HepG2 (cell line): ENCODE data around the gene CTDNEP1. TPM values are rescaled to one million over a fixed set of nuclear protein-coding genes. Genes with fewer than 3 reads are reported as not detected.

ENCODE experiments used
- HDAC6 ChIP-seq: fragments of 200-600 bp; sonication (generic); IDR thresholded peaks from 2 replicates; pipeline ENCODE4 v1.7.0; 2017; ENCODE audit warnings: mild to moderate bottlenecking, antibody characterized with exemption, low read length, low read depth
- ISL2 ChIP-seq: sonication (generic); formaldehyde crosslinking; IDR thresholded peaks from 2 replicates; pipeline ENCODE4 v1.5.0; 2020; ENCODE audit warnings: missing genetic modification reagents
- MAFK ChIP-seq, 2 experiments: IDR thresholded peaks in 1 of 2; conservative IDR thresholded peaks in 1 of 2; 2 replicates each; pipeline ENCODE4 v1.6.1; 2011; ENCODE audit warnings: improper control_type of control experiment in 2 of 2, low read length in 2 of 2
- MTA1 ChIP-seq: sonication (generic); formaldehyde crosslinking; IDR thresholded peaks from 2 replicates; pipeline ENCODE4 v1.4.0; 2020; ENCODE audit warnings: missing genetic modification reagents, mild to moderate bottlenecking, borderline replicate concordance
- MXI1 ChIP-seq: IDR thresholded peaks from 3 replicates; pipeline ENCODE4 v1.6.1; 2012; ENCODE audit warnings: low read depth, low read length, inconsistent platforms, borderline replicate concordance
- NCOR1 ChIP-seq: fragments of 200-600 bp; sonication (generic); IDR thresholded peaks from 2 replicates; pipeline ENCODE4 v1.7.0; 2017; ENCODE audit warnings: antibody characterized with exemption, low read length, borderline replicate concordance
- NONO ChIP-seq, 2 experiments: fragments of 450-650 bp in 1 of 2; sonication (generic) in 1 of 2; formaldehyde crosslinking in 1 of 2; IDR thresholded peaks in 1 of 2; conservative IDR thresholded peaks in 1 of 2; 2 replicates each; pipeline versions ENCODE4 v1.6.1 to v1.8.0; 2017 to 2022; ENCODE audit warnings: mild to moderate bottlenecking in 1 of 2, missing genetic modification reagents in 1 of 2, moderate library complexity in 1 of 2
- SOX13 ChIP-seq, 3 experiments: fragments of 450-650 bp in 1 of 3; sonication (generic) in 1 of 3; formaldehyde crosslinking in 1 of 3; IDR thresholded peaks in 2 of 3; conservative IDR thresholded peaks in 1 of 3; 2 replicates each; pipeline versions ENCODE4 v1.5.0 to v1.6.1; 2016 to 2020; ENCODE audit warnings: antibody characterized with exemption in 1 of 3, mild to moderate bottlenecking in 1 of 3, missing compliant biosample characterization in 1 of 3, missing genetic modification reagents in 1 of 3, moderate library complexity in 1 of 3
- ZBTB25 ChIP-seq: IDR thresholded peaks from 2 replicates; pipeline ENCODE4 v1.6.1; 2018; ENCODE audit warnings: missing genetic modification reagents
- ZBTB42 ChIP-seq: sonication (generic); formaldehyde crosslinking; IDR thresholded peaks from 2 replicates; pipeline ENCODE4 v1.5.0; 2020; ENCODE audit warnings: mild to moderate bottlenecking, missing genetic modification reagents
- ZBTB7A ChIP-seq: sonication (generic); formaldehyde crosslinking; IDR thresholded peaks from 2 replicates; pipeline ENCODE4 v1.8.0; 2022; ENCODE audit warnings: mild to moderate bottlenecking, missing genetic modification reagents
- ZFP36L1 ChIP-seq: sonication (generic); formaldehyde crosslinking; IDR thresholded peaks from 2 replicates; pipeline ENCODE4 v1.8.0; 2022; ENCODE audit warnings: mild to moderate bottlenecking, missing genetic modification reagents, moderate library complexity
- ZFP36L2 ChIP-seq: sonication (generic); formaldehyde crosslinking; IDR thresholded peaks from 2 replicates; pipeline ENCODE4 v1.4.0; 2020; ENCODE audit warnings: missing genetic modification reagents
- ZMYM3 ChIP-seq: sonication (generic); formaldehyde crosslinking; IDR thresholded peaks from 2 replicates; pipeline ENCODE4 v1.5.1; 2020; ENCODE audit warnings: mild to moderate bottlenecking, missing genetic modification reagents
- ZNF292 ChIP-seq: sonication (generic); formaldehyde crosslinking; IDR thresholded peaks from 2 replicates; pipeline ENCODE4 v1.8.1; 2022; ENCODE audit warnings: mild to moderate bottlenecking, low read depth, missing genetic modification reagents, borderline replicate concordance
- ZNF331 ChIP-seq: sonication (generic); formaldehyde crosslinking; IDR thresholded peaks from 2 replicates; pipeline ENCODE4 v1.4.0; 2020; ENCODE audit warnings: missing genetic modification reagents
- ZNF337 ChIP-seq: sonication (generic); formaldehyde crosslinking; IDR thresholded peaks from 2 replicates; pipeline ENCODE4 v1.5.1; 2020; ENCODE audit warnings: missing genetic modification reagents, low read depth, mild to moderate bottlenecking, borderline replicate concordance
- ZNF441 ChIP-seq: sonication (generic); formaldehyde crosslinking; IDR thresholded peaks from 2 replicates; pipeline ENCODE4 v1.7.0; 2021; ENCODE audit warnings: missing genetic modification reagents, borderline replicate concordance
- ZNF446 ChIP-seq: sonication (generic); formaldehyde crosslinking; IDR thresholded peaks from 2 replicates; pipeline ENCODE4 v1.5.0; 2020; ENCODE audit warnings: mild to moderate bottlenecking, missing genetic modification reagents
- ZNF451 ChIP-seq: sonication (generic); formaldehyde crosslinking; IDR thresholded peaks from 2 replicates; pipeline ENCODE4 v1.5.0; 2020; ENCODE audit warnings: mild to moderate bottlenecking, missing genetic modification reagents
- ZNF597 ChIP-seq: sonication (generic); formaldehyde crosslinking; IDR thresholded peaks from 2 replicates; pipeline ENCODE4 v1.5.0; 2020; ENCODE audit warnings: missing genetic modification reagents
- ZNF644 ChIP-seq: IDR thresholded peaks from 2 replicates; pipeline ENCODE4 v1.6.1; 2016; ENCODE audit warnings: low read depth
- ZNF660 ChIP-seq: sonication (generic); formaldehyde crosslinking; IDR thresholded peaks from 2 replicates; pipeline ENCODE4 v1.5.1; 2020; ENCODE audit warnings: mild to moderate bottlenecking, low read depth, missing genetic modification reagents, borderline replicate concordance
- ZNF678 ChIP-seq: sonication (generic); formaldehyde crosslinking; IDR thresholded peaks from 2 replicates; pipeline ENCODE4 v1.4.0; 2020; ENCODE audit warnings: mild to moderate bottlenecking, missing genetic modification reagents
- polyA plus RNA-seq, 8 experiments: library from polyadenylated mRNA; depleted of rRNA in 3 of 8; stranded (reverse) in 7 of 8; unstranded in 1 of 8; fragments of >200 nt; fragmentation: Illumina TruSeq in 4 of 8; extraction: Trizol in 4 of 8; gene quantifications; 2 replicates each; pipeline versions ENCODE4 v1.2.1 to v1.2.3, GENCODE V29; 2011 to 2016; ENCODE audit warnings: low read depth in 4 of 8, missing spikeins in 1 of 8, mixed read lengths in 1 of 8; ENCODE audit not compliant: insufficient read depth in 1 of 8
- total RNA-seq, 5 experiments: library from RNA; depleted of rRNA; stranded (reverse); fragments of >200 nt; fragmentation: Illumina TruSeq; extraction: Trizol; gene quantifications; 2 replicates each; pipeline ENCODE4 v1.2.3, GENCODE V29; 2016; ENCODE audit warnings: low read depth in 1 of 5

CTDNEP1 gene
- total and polyA plus RNA-seq, 2 of the 13 experiments (the other 11 are each of a cell fraction or from before 2014, with no cell fraction given), result 19.8 to 118 TPM

GRCh38 chr17:7258731-7259554 is 7.4 kb upstream of the CTDNEP1 start (continued):
- TF ChIP-seq ZNF446 (CRISPR knock-in tag) (no peak), MXI1 (peak; percentile 27; the same call in 1 of the 3 replicates), ZNF678 (CRISPR knock-in tag) (no peak), ZNF441 (CRISPR knock-in tag) (no peak), HDAC6 (no peak), ZNF597 (CRISPR knock-in tag) (no peak), ZNF337 (CRISPR knock-in tag) (no peak), ZNF331 (CRISPR knock-in tag) (peak; percentile 12; the same call in 1 of the 2 replicates), ZBTB25 (no peak; the same call in 1 of the 2 replicates), ZNF644 (CRISPR knock-in tag) (peak; percentile 44; the same call in 1 of the 2 replicates), ZMYM3 (CRISPR knock-in tag) (no peak), ZBTB7A (no peak), NONO (IDR thresholded peaks at IDR 0.05) (no peak), NONO (CRISPR knock-in tag; conservative IDR thresholded peaks at IDR 0.05) (no peak), ZNF451 (CRISPR knock-in tag) (no peak), ZFP36L1 (CRISPR knock-in tag) (no peak), ZNF292 (0 out of 2 replicates have a peak, but pooled peaks have one; percentile 19), ZNF660 (CRISPR knock-in tag) (no peak), NCOR1 (peak; percentile 90; the same call in 1 of the 2 replicates), MTA1 (peak; percentile 80), MAFK (conservative IDR thresholded peaks at IDR 0.05 in 1 of 2, IDR thresholded peaks at IDR 0.05 in 1 of 2; ENCODE audit: low read length in 2 of 2) (no peak), ZFP36L2 (CRISPR knock-in tag) (no peak), ZBTB42 (CRISPR knock-in tag) (no peak), ISL2 (CRISPR knock-in tag) (peak; percentile 50), SOX13 (IDR thresholded peaks at IDR 0.05) (no peak), SOX13 (CRISPR knock-in tag; conservative IDR thresholded peaks at IDR 0.05 in 1 of 2, IDR thresholded peaks at IDR 0.05 in 1 of 2) (peak in 1 of 2 experiments; percentile 39; a peak in 2 of 4 replicates)
